ENCODE results near the gene LARP6. TPM values are rescaled to one million over a fixed set of nuclear protein-coding genes. Genes with fewer than 3 reads are reported as not detected.

Gene LARP6
- total RNA-seq, 2 donors from 2014 or later, result 0.74 TPM; not detected in 1

- DNase-seq, result no peak
- H3K27me3 Mint-ChIP-seq (ENCODE audit: low read depth), result peaks cover 16% of the 10 kb centered on the region
- no peaks in the 10 kb centered on the region for H3K36me3 Mint-ChIP-seq (ENCODE audit: insufficient read depth in 2 of 2)
- ATAC-seq (replicated peaks in 1 of 2), result no peak
- no peaks in the 10 kb centered on the region for H3K9me3 Mint-ChIP-seq
- H3K27ac Mint-ChIP-seq, result no peak overlapping the region
- no peaks in the 10 kb centered on the region for H3K4me1 Mint-ChIP-seq (ENCODE audit: low read depth)
- H3K4me3 Mint-ChIP-seq, result no peak overlapping the region
Observed at GRCh38 chr15:70792171-70792573, 61.8 kb downstream of the LARP6 start.

- no peaks in the 10 kb centered on the region for H3K36me3 Mint-ChIP-seq (ENCODE audit: insufficient read depth in 2 of 2)
- H3K27me3 Mint-ChIP-seq (ENCODE audit: low read depth), result peaks cover 16% of the 10 kb centered on the region
- no peak overlapping the region for H3K27ac Mint-ChIP-seq
- H3K4me3 Mint-ChIP-seq, result no peak overlapping the region
- DNase-seq, result no peak
- no peaks in the 10 kb centered on the region for H3K4me1 Mint-ChIP-seq (ENCODE audit: low read depth)
- no peak for ATAC-seq (replicated peaks in 1 of 2)
- no peaks in the 10 kb centered on the region for H3K9me3 Mint-ChIP-seq
Observed at GRCh38 chr15:70791259-70791658, 62.7 kb downstream of the LARP6 start.

- H3K9me3 Mint-ChIP-seq, result no peaks in the 10 kb centered on the region
- peaks cover 23% of the 10 kb centered on the region for H3K27me3 Mint-ChIP-seq (ENCODE audit: low read depth)
- DNase-seq, result no peak
- no peak for ATAC-seq (replicated peaks in 1 of 2)
- no peak overlapping the region for H3K4me3 Mint-ChIP-seq
- no peaks in the 10 kb centered on the region for H3K36me3 Mint-ChIP-seq (ENCODE audit: insufficient read depth in 2 of 2)
- no peaks in the 10 kb centered on the region for H3K4me1 Mint-ChIP-seq (ENCODE audit: low read depth)
- no peak overlapping the region for H3K27ac Mint-ChIP-seq
Observed at GRCh38 chr15:70789213-70789612, 64.7 kb downstream of the LARP6 start.

GRCh38 chr15:70788114-70789049 is 65.6 kb downstream of the LARP6 start:
- Mint-ChIP-seq H3K36me3 (ENCODE audit: insufficient read depth in 2 of 2) (no peaks in the 10 kb centered on the region), H3K4me3 (no peak overlapping the region), H3K4me1 (ENCODE audit: low read depth) (no peaks in the 10 kb centered on the region), H3K9me3 (no peaks in the 10 kb centered on the region), H3K27me3 (ENCODE audit: low read depth) (peaks cover 30% of the 10 kb centered on the region), H3K27ac (no peak overlapping the region)
- ATAC-seq (replicated peaks in 1 of 2) (no peak), DNase-seq (no peak)

- H3K36me3 Mint-ChIP-seq (ENCODE audit: insufficient read depth in 2 of 2), result no peaks in the 10 kb centered on the region
- no peak for ATAC-seq (replicated peaks in 1 of 2)
- H3K4me3 Mint-ChIP-seq, result no peak overlapping the region
Observed at GRCh38 chr15:70786996-70787395, 67.0 kb downstream of the LARP6 start.

GRCh38 chr15:70783610-70784022 is 70.3 kb downstream of the LARP6 start:
- H3K27ac Mint-ChIP-seq, result no peak overlapping the region
- H3K27me3 Mint-ChIP-seq (ENCODE audit: low read depth), result peaks cover 22% of the 10 kb centered on the region
- ATAC-seq (replicated peaks in 1 of 2) (no peak), DNase-seq (no peak)
- H3K4me3 Mint-ChIP-seq, result no peak overlapping the region
- no peaks in the 10 kb centered on the region for H3K9me3 Mint-ChIP-seq
- no peaks in the 10 kb centered on the region for H3K36me3 Mint-ChIP-seq (ENCODE audit: insufficient read depth in 2 of 2)
- no peaks in the 10 kb centered on the region for H3K4me1 Mint-ChIP-seq (ENCODE audit: low read depth)

More at GRCh38 chr15:70786996-70787395, 67.0 kb downstream of the LARP6 start:
- Mint-ChIP-seq H3K4me1 (ENCODE audit: low read depth) (no peaks in the 10 kb centered on the region), H3K27me3 (ENCODE audit: low read depth) (peaks cover 17% of the 10 kb centered on the region), H3K9me3 (no peaks in the 10 kb centered on the region), H3K27ac (no peak overlapping the region)
- no peak for DNase-seq

- Mint-ChIP-seq H3K27ac (no peak overlapping the region), H3K4me3 (no peak overlapping the region), H3K27me3 (ENCODE audit: low read depth) (peaks cover 22% of the 10 kb centered on the region), H3K9me3 (no peaks in the 10 kb centered on the region), H3K4me1 (ENCODE audit: low read depth) (no peaks in the 10 kb centered on the region), H3K36me3 (ENCODE audit: insufficient read depth in 2 of 2) (no peaks in the 10 kb centered on the region)
- DNase-seq (no peak), ATAC-seq (replicated peaks in 1 of 2) (no peak)
Observed at GRCh38 chr15:70783041-70783440, 70.9 kb downstream of the LARP6 start.

GRCh38 chr15:70781236-70781635 is 72.7 kb downstream of the LARP6 start:
- DNase-seq (no peak), ATAC-seq (replicated peaks in 1 of 2) (no peak)
- H3K4me1 Mint-ChIP-seq (ENCODE audit: low read depth), result no peaks in the 10 kb centered on the region
- no peak overlapping the region for H3K27ac Mint-ChIP-seq
- H3K36me3 Mint-ChIP-seq (ENCODE audit: insufficient read depth in 2 of 2), result no peaks in the 10 kb centered on the region
- H3K4me3 Mint-ChIP-seq, result no peak overlapping the region
- H3K27me3 Mint-ChIP-seq (ENCODE audit: low read depth), result peaks cover 22% of the 10 kb centered on the region
- H3K9me3 Mint-ChIP-seq, result no peaks in the 10 kb centered on the region

Other genes starting within 250 kb of the LARP6 start
- gene UACA, start 90.6 kb downstream of the LARP6 start, total RNA-seq, result 1 to 10 TPM; 1.9 to 2.0 TPM
- gene THAP10, start 38.3 kb upstream of the LARP6 start, total RNA-seq, result under 1 TPM; 0.62 to 0.74 TPM
- gene LRRC49, start 38.7 kb upstream of the LARP6 start, total RNA-seq, result 1 to 10 TPM in 1 of 2 donors, under 1 TPM in 1; 0.41 to 2.2 TPM